Measurements from ENCODE around the gene CCDC97. TPM values are rescaled to one million over a fixed set of nuclear protein-coding genes. Genes with fewer than 3 reads are reported as not detected.
A peak's percentile ranks its signal among the peaks of the same experiment; 100 is the strongest.

The CCDC97 gene
- total and polyA plus RNA-seq, 2 of the 8 experiments (the other 6 are each of a cell fraction or from before 2014, with no cell fraction given): 19.8 to 27.1 TPM

GRCh38 chr19:41363371-41363752 lies 53.4 kb downstream of the CCDC97 start:
- FAIRE-seq (no peak), DNase-seq (ENCODE audit: low read depth in 1 of 2, low spot score in 2 of 2) (no peak)
- H4K20me1 ChIP-seq (replicated peaks in 1 of 2; ENCODE audit: control insufficient read depth in 1 of 2, insufficient read depth in 2 of 2, low read length in 2 of 2): no peaks in the 10 kb centered on the region
- no peak overlapping the region for H4K8ac ChIP-seq (ENCODE audit: extremely low read depth, insufficient read depth, low read length)
- H3K9me3 ChIP-seq (ENCODE audit: insufficient read depth in 2 of 2, low read depth in 1 of 2, low read length in 1 of 2): no peaks in the 10 kb centered on the region
- H2AK5ac ChIP-seq (ENCODE audit: low read depth, low read length): no peak overlapping the region; the same call in 1 of the 2 replicates
- H3K79me2 ChIP-seq (ENCODE audit: control insufficient read depth in 1 of 2, insufficient read depth in 2 of 2, low read length in 2 of 2): no peaks in the 10 kb centered on the region
- no peak overlapping the region for H3K4ac ChIP-seq (replicated peaks; ENCODE audit: insufficient read length, low read depth, low read length)
- peak overlapping the region; percentile 84 to 95 (median 90) for H3K4me3 ChIP-seq (ENCODE audit: extremely low read depth in 1 of 4, insufficient read depth in 2 of 4, low read depth in 3 of 4, low read length in 4 of 4)
- peak overlapping the region; percentile 82 to 83 for H3K4me2 ChIP-seq (ENCODE audit: insufficient read depth in 1 of 2, low read depth in 2 of 2, low read length in 2 of 2)
- no peak overlapping the region for H3K23ac ChIP-seq (ENCODE audit: insufficient read length)
- H3K9ac ChIP-seq (replicated peaks in 1 of 4; ENCODE audit: extremely low read depth in 1 of 4, low read depth in 3 of 4, low read length in 3 of 4): peak overlapping the region in 1 of 4 experiments; percentile 97; a peak in 2 of 7 replicates
- H4K5ac ChIP-seq (ENCODE audit: insufficient read length, low read depth, low read length): no peak overlapping the region
- H2BK120ac ChIP-seq (replicated peaks; ENCODE audit: low read depth, low read length): no peak overlapping the region
- 42% methylated on average over 6 of the region's 6 CpGs; no CpG with 5 or more reads in 1 of the 2 experiments for WGBS, 2 experiments (ENCODE audit: extremely low coverage in 1 of 2, insufficient coverage in 1 of 2, insufficient read length in 1 of 2, insufficient replicate concordance in 2 of 2, low coverage in 1 of 2, low lambda C conversion rate in 2 of 2, missing lambda C conversion rate in 1 of 2)
- no peaks in the 10 kb centered on the region for H3K27me3 ChIP-seq (replicated peaks in 1 of 4; ENCODE audit: control insufficient read depth in 3 of 4, extremely low read depth in 1 of 4, insufficient read depth in 3 of 4, low read length in 3 of 4)
- H3K79me1 ChIP-seq (ENCODE audit: low read depth, low read length): peaks cover 6% of the 10 kb centered on the region
- H2BK20ac ChIP-seq (ENCODE audit: low read length): no peak overlapping the region
- H3K27ac ChIP-seq (ENCODE audit: low read depth, low read length): no peak overlapping the region; the same call in 1 of the 2 replicates
- ChIA-PET POLR2A (ENCODE audit: partially characterized antibody) (interaction anchor here (0.6 to 3.1 kb wide), 11 partner anchors 10 to 99 kb away, joined by 3 to 29 read pairs (median 6); partner anchors contain the start of genes B3GNT8, DMAC2, HNRNPUL1 and TGFB1), CTCF (ENCODE audit: partially characterized antibody) (interaction anchor here (1.0 to 4.6 kb wide), 5 partner anchors 9 to 237 kb away, joined by 3 to 37 read pairs (median 4); partner anchors contain the start of genes TGFB1 and TMEM91)
- peaks cover 0 to 6% (median 2%) of the 10 kb centered on the region in 4 experiments; a peak in 2 of 7 replicates for H3K4me1 ChIP-seq (replicated peaks in 1 of 4; ENCODE audit: control insufficient read depth in 3 of 4, insufficient read depth in 4 of 4, low read length in 3 of 4)
- H3K36me3 ChIP-seq (ENCODE audit: control insufficient read depth in 2 of 4, insufficient read depth in 4 of 4, low read length in 3 of 4): no peaks in the 10 kb centered on the region
- peak overlapping the region; percentile 61; the same call in 1 of the 2 replicates for H2BK15ac ChIP-seq (ENCODE audit: low read length)
- peak overlapping the region; percentile 92 for H2AFZ ChIP-seq (ENCODE audit: low read length)
- no peak overlapping the region; the same call in 1 of the 2 replicates for H2BK5ac ChIP-seq (ENCODE audit: low read depth, low read length)
- H4K91ac ChIP-seq (replicated peaks; ENCODE audit: insufficient read length, low read length): no peak overlapping the region
- H3K56ac ChIP-seq (replicated peaks; ENCODE audit: insufficient read length, low read depth, low read length): no peak overlapping the region
- H2BK12ac ChIP-seq (ENCODE audit: low read depth, low read length): peak overlapping the region; percentile 80; the same call in 1 of the 2 replicates
- no peak overlapping the region for H3K14ac ChIP-seq (ENCODE audit: insufficient read length)
- H3K18ac ChIP-seq (ENCODE audit: extremely low read depth, low read length): no peak overlapping the region
- H3K23me2 ChIP-seq (ENCODE audit: low read depth, low read length): peaks cover 6% of the 10 kb centered on the region
- TF ChIP-seq TCF12 (IDR thresholded peaks at IDR 0.05; ENCODE audit: low read depth, low read length) (no peak), CTBP2 (IDR thresholded peaks at IDR 0.05; ENCODE audit: borderline replicate concordance, insufficient read depth, insufficient read length, low read length) (no peak), SRF (IDR thresholded peaks at IDR 0.05; ENCODE audit: low read depth, low read length) (no peak), RFX5 (IDR thresholded peaks at IDR 0.05; ENCODE audit: borderline replicate concordance, low read depth, low read length) (no peak), RAD21 (IDR thresholded peaks at IDR 0.05 in 1 of 2, conservative IDR thresholded peaks at IDR 0.05 in 1 of 2; ENCODE audit: low read depth in 2 of 2, low read length in 2 of 2) (no peak), JUND (IDR thresholded peaks at IDR 0.05; ENCODE audit: low read length) (no peak), BRCA1 (IDR thresholded peaks at IDR 0.05; ENCODE audit: low read depth, low read length) (no peak), PHF8 (conservative IDR thresholded peaks at IDR 0.05; ENCODE audit: low read depth, low read length) (no peak), KDM1A (IDR thresholded peaks at IDR 0.05; ENCODE audit: borderline replicate concordance, low read length) (no peak), SP1 (IDR thresholded peaks at IDR 0.05; ENCODE audit: low read depth, low read length) (no peak), JUN (IDR thresholded peaks at IDR 0.05; ENCODE audit: low read depth, low read length) (no peak), CHD2 (IDR thresholded peaks at IDR 0.05; ENCODE audit: low read length) (no peak), RBBP5 (IDR thresholded peaks at IDR 0.05; ENCODE audit: borderline replicate concordance, low read depth, low read length) (no peak), FOSL1 (IDR thresholded peaks at IDR 0.05; ENCODE audit: insufficient read depth, low read depth, low read length) (no peak)

All from H1 (cell line).